WTC11 (cell line): ENCODE data around the gene STX12. TPM values are rescaled to one million over a fixed set of nuclear protein-coding genes. Genes with fewer than 3 reads are reported as not detected.

Experiments used
- AR ChIP-seq: fragments of 250-450 bp; sonication (Bioruptor Pico); IDR thresholded peaks from 2 replicates; pipeline ENCODE4 v1.9.0; 2021; ENCODE audit warnings: mild to moderate bottlenecking
- ARID4B ChIP-seq: sonication (generic); formaldehyde crosslinking; IDR thresholded peaks from 2 replicates; pipeline ENCODE4 v1.8.0; 2023; ENCODE audit warnings: missing genetic modification reagents, mild to moderate bottlenecking, borderline replicate concordance
- ATF1 ChIP-seq: sonication (generic); formaldehyde crosslinking; IDR thresholded peaks from 2 replicates; pipeline ENCODE4 v1.8.1; 2023; ENCODE audit warnings: mild to moderate bottlenecking, moderate library complexity, missing genetic modification reagents
- ATF3 ChIP-seq: sonication (generic); formaldehyde crosslinking; conservative IDR thresholded peaks from 2 replicates; pipeline ENCODE4 v1.8.1; 2022; ENCODE audit warnings: mild to moderate bottlenecking, missing genetic modification reagents
- ATF6 ChIP-seq: sonication (generic); formaldehyde crosslinking; IDR thresholded peaks from 2 replicates; pipeline ENCODE4 v1.8.1; 2023; ENCODE audit warnings: mild to moderate bottlenecking, missing genetic modification reagents
- E2F4 ChIP-seq: sonication (generic); formaldehyde crosslinking; IDR thresholded peaks from 2 replicates; pipeline ENCODE4 v1.8.1; 2022; ENCODE audit warnings: low read depth, mild to moderate bottlenecking, moderate library complexity, missing genetic modification reagents, borderline replicate concordance
- E2F5 ChIP-seq: sonication (generic); formaldehyde crosslinking; IDR thresholded peaks from 2 replicates; pipeline ENCODE4 v1.8.1; 2022; ENCODE audit warnings: mild to moderate bottlenecking, moderate library complexity, missing genetic modification reagents
- ERG ChIP-seq: fragments of 250-450 bp; sonication (Bioruptor Pico); IDR thresholded peaks from 2 replicates; pipeline ENCODE4 v1.8.0; 2021; ENCODE audit warnings: mild to moderate bottlenecking
- FOXP1 ChIP-seq: sonication (generic); formaldehyde crosslinking; IDR thresholded peaks from 2 replicates; pipeline ENCODE4 v1.8.0; 2022; ENCODE audit warnings: missing genetic modification reagents, mild to moderate bottlenecking, moderate library complexity, borderline replicate concordance
- IRF2 ChIP-seq: sonication (generic); formaldehyde crosslinking; IDR thresholded peaks from 2 replicates; pipeline ENCODE4 v1.8.0; 2022; ENCODE audit warnings: low read depth, missing genetic modification reagents, borderline replicate concordance
- NFATC4 ChIP-seq: fragments of 250-450 bp; sonication (Bioruptor Pico); IDR thresholded peaks from 2 replicates; pipeline ENCODE4 v1.9.0; 2021; ENCODE audit warnings: mild to moderate bottlenecking
- NFE2L1 ChIP-seq: sonication (generic); formaldehyde crosslinking; IDR thresholded peaks from 2 replicates; pipeline ENCODE4 v1.8.1; 2023; ENCODE audit warnings: missing genetic modification reagents
- NR2C2 ChIP-seq: sonication (generic); formaldehyde crosslinking; IDR thresholded peaks from 2 replicates; pipeline ENCODE4 v1.8.0; 2022; ENCODE audit warnings: mild to moderate bottlenecking, missing genetic modification reagents
- PRDM15 ChIP-seq: sonication (generic); formaldehyde crosslinking; IDR thresholded peaks from 2 replicates; pipeline ENCODE4 v1.8.0; 2022; ENCODE audit warnings: missing genetic modification reagents
- PREB ChIP-seq: sonication (generic); formaldehyde crosslinking; IDR thresholded peaks from 2 replicates; pipeline ENCODE4 v1.8.1; 2022; ENCODE audit warnings: mild to moderate bottlenecking, missing genetic modification reagents, moderate library complexity, borderline replicate concordance
- SMAD3 ChIP-seq: sonication (generic); formaldehyde crosslinking; IDR thresholded peaks from 2 replicates; pipeline ENCODE4 v1.8.0; 2022; ENCODE audit warnings: missing genetic modification reagents, mild to moderate bottlenecking, borderline replicate concordance
- ZNF317 ChIP-seq: sonication (generic); formaldehyde crosslinking; IDR thresholded peaks from 2 replicates; pipeline ENCODE4 v1.8.1; 2023; ENCODE audit warnings: low read depth, mild to moderate bottlenecking, moderate library complexity, missing genetic modification reagents, borderline replicate concordance
- ZNF396 ChIP-seq: fragments of 250-450 bp; sonication (Bioruptor Pico); IDR thresholded peaks from 2 replicates; pipeline ENCODE4 v1.8.0; 2021; ENCODE audit warnings: mild to moderate bottlenecking, moderate library complexity, borderline replicate concordance
- ZNF416 ChIP-seq: fragments of 250-450 bp; sonication (Bioruptor Pico); IDR thresholded peaks from 2 replicates; pipeline ENCODE4 v1.9.0; 2021; ENCODE audit warnings: mild to moderate bottlenecking, inconsistent platforms
- total RNA-seq: library from RNA; stranded (reverse); gene quantifications from 3 replicates; pipeline ENCODE4 v1.2.3, GENCODE V29; 2021

Gene STX12
- total RNA-seq, 1 experiment from 2014 or later, result 10.3 TPM

GRCh38 chr1:27725374-27726172 is 47.4 kb upstream of the STX12 start, which contains the start of gene FAM76A (continued):
- no peak for TF ChIP-seq ZNF416 (CRISPR knock-in tag)
- peak; percentile 75 for TF ChIP-seq FOXP1 (CRISPR knock-in tag)
- no peak for TF ChIP-seq AR
- TF ChIP-seq NFE2L1, result peak; percentile 81; the same call in 1 of the 2 replicates
- no peak for TF ChIP-seq ATF3 (CRISPR knock-in tag)
- TF ChIP-seq ZNF396 (CRISPR knock-in tag), result no peak
- no peak for TF ChIP-seq PRDM15
- TF ChIP-seq E2F5 (CRISPR knock-in tag), result no peak
- TF ChIP-seq PREB (CRISPR knock-in tag), result no peak
- TF ChIP-seq NFATC4 (CRISPR knock-in tag), result no peak
- no peak for TF ChIP-seq E2F4
- TF ChIP-seq ERG, result no peak; the same call in 1 of the 2 replicates
- peak; percentile 75 for TF ChIP-seq NR2C2 (CRISPR knock-in tag)
- no peak for TF ChIP-seq ATF1 (CRISPR knock-in tag)
- peak; percentile 35; the same call in 1 of the 2 replicates for TF ChIP-seq SMAD3 (CRISPR knock-in tag)
- 0 out of 2 replicates have a peak, but pooled peaks have one; percentile 51 for TF ChIP-seq ARID4B (CRISPR knock-in tag)
- TF ChIP-seq IRF2 (CRISPR knock-in tag), result no peak
- no peak for TF ChIP-seq ATF6
- TF ChIP-seq ZNF317 (CRISPR knock-in tag), result no peak
